Natural killer cell (primary cell): ENCODE results near the gene NR2F6. TPM values are rescaled to one million over a fixed set of nuclear protein-coding genes. Genes with fewer than 3 reads are reported as not detected.

Source experiments
- ATAC-seq, 3 donors: fragments of 150-1000 bp in 2 of 3; fragments of 200-7000 bp in 1 of 3; cut with Tn5 transposase; 1 replicate in 1 of 3; 2 replicates in 2 of 3; pipeline ENCODE4 v1.10.0; 2021; ENCODE audit warnings: mild to moderate bottlenecking in 2 of 3, moderate library complexity in 2 of 3
- DNase-seq, 2 donors: peaks; one replicate each; pipeline versions ENCODE4 v3.0.0 to v3.0.0-alpha.2; 2013 to 2021; ENCODE audit warnings: mixed read lengths in 1 of 2
- H3K27ac ChIP-seq: one replicate; pipeline ENCODE4 v1.5.1; 2013; ENCODE audit warnings: mild to moderate bottlenecking, low read length
- H3K27me3 ChIP-seq: one replicate; pipeline ENCODE4 v1.6.1; 2013; ENCODE audit warnings: low read length; ENCODE audit not compliant: control insufficient read depth, insufficient read depth
- H3K36me3 ChIP-seq: one replicate; pipeline ENCODE4 v1.6.1; 2013; ENCODE audit warnings: low read length; ENCODE audit not compliant: control insufficient read depth, insufficient read depth
- H3K4me1 ChIP-seq: one replicate; pipeline ENCODE4 v1.6.1; 2013; ENCODE audit warnings: low read length; ENCODE audit not compliant: control insufficient read depth, insufficient read depth
- H3K4me3 ChIP-seq: one replicate; pipeline ENCODE4 v1.5.1; 2013; ENCODE audit warnings: low read length
- H3K9me3 ChIP-seq: one replicate; pipeline ENCODE4 v1.6.1; 2013; ENCODE audit warnings: low read length; ENCODE audit not compliant: control insufficient read depth, insufficient read depth
- H3K27ac Mint-ChIP-seq, 2 donors: one replicate each; pipeline ENCODE4 v1.8.0; 2022; ENCODE audit warnings: mild to moderate bottlenecking in 2 of 2, mixed read lengths in 2 of 2, moderate library complexity in 1 of 2
- H3K27me3 Mint-ChIP-seq, 2 donors: one replicate each; pipeline ENCODE4 v1.8.0; 2022; ENCODE audit warnings: low read depth in 2 of 2, mixed read lengths in 2 of 2
- H3K36me3 Mint-ChIP-seq: one replicate; pipeline ENCODE4 v1.8.0; 2022; ENCODE audit warnings: mixed read lengths
- H3K4me1 Mint-ChIP-seq, 2 donors: one replicate each; pipeline ENCODE4 v1.8.0; 2022; ENCODE audit warnings: mixed read lengths in 2 of 2
- H3K4me3 Mint-ChIP-seq: one replicate; pipeline ENCODE4 v1.8.0; 2022; ENCODE audit warnings: mild to moderate bottlenecking, moderate library complexity, mixed read lengths
- H3K9me3 Mint-ChIP-seq, 2 donors: one replicate each; pipeline ENCODE4 v1.8.0; 2022; ENCODE audit warnings: mixed read lengths in 2 of 2
- CTCF ChIP-seq: fragments of 200-600 bp; IDR thresholded peaks from one replicate; pipeline ENCODE4 v1.8.0; 2022; ENCODE audit warnings: antibody characterized with exemption
- WGBS: methylation state at CpG from one replicate; pipeline ENCODE4 v1.1.7; 2013; ENCODE audit warnings: missing lambda C conversion rate; ENCODE audit not compliant: insufficient coverage; 5-methylcytosine and 5-hydroxymethylcytosine counted together
- intact Hi-C: fragments of 100-400 bp; cut with micrococcal nuclease; formaldehyde crosslinking; loops from one replicate; pipeline ENCODE4 v1.14.2; 2022
- total RNA-seq, 4 donors: library from RNA; stranded (reverse); fragments of 120-200 nt in 1 of 4; gene quantifications; one replicate each; pipeline versions ENCODE4 v1.2.3 to v1.2.4, GENCODE V29; 2013 to 2022

Gene NR2F6
- total RNA-seq, 3 donors from 2014 or later (not counting 1 experiment from before 2014, with no cell fraction given): 1.3 to 4.2 (median 1.8) TPM

GRCh38 chr19:17214508-17215126, 31.1 kb downstream of the NR2F6 start:
- Histone ChIP-seq H3K4me1 (peaks cover 17% of the 10 kb centered on the region), H3K27me3 (no peaks in the 10 kb centered on the region), H3K36me3 (peaks cover 36% of the 10 kb centered on the region), H3K27ac (peak overlapping the region; percentile 93), H3K9me3 (no peaks in the 10 kb centered on the region), H3K4me3 (peak overlapping the region; percentile 83)
- intact Hi-C loops: loop anchor here (1.0 kb wide), 1 partner anchor 12 kb away; the partner anchor contains the start of gene OCEL1
- ATAC-seq: no peak
- Mint-ChIP-seq H3K4me3 (peak overlapping the region; percentile 93), H3K27ac (peak overlapping the region; percentile 92 to 96), H3K27me3 (no peaks in the 10 kb centered on the region), H3K9me3 (no peaks in the 10 kb centered on the region), H3K4me1 (peaks cover 8 to 18% of the 10 kb centered on the region in 2 donors), H3K36me3 (no peaks in the 10 kb centered on the region)
- no peak for TF ChIP-seq CTCF
- no peak for DNase-seq
- WGBS: 42% methylated on average over 16 of the region's 16 CpGs

GRCh38 chr19:17213334-17213733, 32.4 kb downstream of the NR2F6 start:
- peaks cover 20% of the 10 kb centered on the region for H3K4me1 ChIP-seq
- H3K36me3 ChIP-seq: peaks cover 46% of the 10 kb centered on the region
- H3K36me3 Mint-ChIP-seq: no peaks in the 10 kb centered on the region
- TF ChIP-seq CTCF: no peak
- no peak overlapping the region for H3K27ac ChIP-seq
- 95% methylated on average over 5 of the region's 5 CpGs for WGBS
- H3K9me3 Mint-ChIP-seq: no peaks in the 10 kb centered on the region
- no peaks in the 10 kb centered on the region for H3K27me3 ChIP-seq
- ATAC-seq: no peak
- intact Hi-C loops: no loop called here
- H3K4me1 Mint-ChIP-seq: peaks cover 8 to 22% of the 10 kb centered on the region in 2 donors
- no peak overlapping the region for H3K4me3 Mint-ChIP-seq
- H3K4me3 ChIP-seq: no peak overlapping the region
- H3K9me3 ChIP-seq: no peaks in the 10 kb centered on the region
- no peaks in the 10 kb centered on the region for H3K27me3 Mint-ChIP-seq
- no peak for DNase-seq
- no peak overlapping the region for H3K27ac Mint-ChIP-seq

GRCh38 chr19:17211547-17212446, 33.9 kb downstream of the NR2F6 start:
- no peak for ATAC-seq
- no peak overlapping the region for H3K4me3 Mint-ChIP-seq
- no peak for TF ChIP-seq CTCF

More at GRCh38 chr19:17211547-17212446, 33.9 kb downstream of the NR2F6 start:
- intact Hi-C loops: no loop called here
- H3K36me3 ChIP-seq: peaks cover 45% of the 10 kb centered on the region
- H3K27ac ChIP-seq: no peak overlapping the region
- no peak for DNase-seq
- H3K27me3 Mint-ChIP-seq: no peaks in the 10 kb centered on the region
- no peaks in the 10 kb centered on the region for H3K9me3 ChIP-seq
- WGBS: 96% methylated on average over 58 of the region's 58 CpGs
- H3K4me1 ChIP-seq: peaks cover 20% of the 10 kb centered on the region
- no peak overlapping the region for H3K4me3 ChIP-seq
- H3K36me3 Mint-ChIP-seq: no peaks in the 10 kb centered on the region
- no peaks in the 10 kb centered on the region for H3K9me3 Mint-ChIP-seq
- peaks cover 8 to 22% of the 10 kb centered on the region in 2 donors for H3K4me1 Mint-ChIP-seq
- no peaks in the 10 kb centered on the region for H3K27me3 ChIP-seq
- H3K27ac Mint-ChIP-seq: no peak overlapping the region
